Measurements from ENCODE around the gene FBXO5. TPM values are rescaled to one million over a fixed set of nuclear protein-coding genes. Genes with fewer than 3 reads are reported as not detected.
"Not testable (repeated sequence)": the region's sequence is repeated elsewhere in the genome, so short reads cannot be mapped to it uniquely, and the experiment has no call there.

Gene FBXO5
- total RNA-seq, 2 donors from 2014 or later: 3.5 to 4.6 TPM

- intact Hi-C loops (cut with DNase I): no loop called here
- no peak for DNase-seq (ENCODE audit: low spot score)
Observed at GRCh38 chr6:153000243-153000642, 17.4 kb upstream of the FBXO5 start.

GRCh38 chr6:152999538-152999937, 16.7 kb upstream of the FBXO5 start:
- DNase-seq (ENCODE audit: low spot score); intact Hi-C loops (cut with DNase I): not testable (repeated sequence)

DNA sequence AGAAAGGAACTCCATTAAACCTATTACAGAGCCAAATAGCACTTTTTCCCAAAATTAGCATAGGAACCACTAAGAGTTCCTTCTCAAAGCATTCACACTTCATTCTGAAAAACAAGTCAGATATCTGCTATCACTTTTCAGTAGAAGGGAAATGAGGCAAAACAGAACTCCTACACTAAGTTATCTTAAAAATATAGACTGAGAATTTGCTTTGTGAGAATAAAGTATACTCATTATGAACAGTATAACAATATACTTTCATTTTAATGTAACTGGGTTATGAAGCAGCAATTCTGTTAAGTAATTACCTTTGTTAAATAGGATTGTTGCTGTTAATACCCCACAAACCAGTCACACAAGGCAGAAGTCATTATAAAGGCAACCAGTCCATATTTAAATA, 11.0 kb upstream of the FBXO5 start:
- intact Hi-C loops (cut with DNase I): no loop called here

DNA sequence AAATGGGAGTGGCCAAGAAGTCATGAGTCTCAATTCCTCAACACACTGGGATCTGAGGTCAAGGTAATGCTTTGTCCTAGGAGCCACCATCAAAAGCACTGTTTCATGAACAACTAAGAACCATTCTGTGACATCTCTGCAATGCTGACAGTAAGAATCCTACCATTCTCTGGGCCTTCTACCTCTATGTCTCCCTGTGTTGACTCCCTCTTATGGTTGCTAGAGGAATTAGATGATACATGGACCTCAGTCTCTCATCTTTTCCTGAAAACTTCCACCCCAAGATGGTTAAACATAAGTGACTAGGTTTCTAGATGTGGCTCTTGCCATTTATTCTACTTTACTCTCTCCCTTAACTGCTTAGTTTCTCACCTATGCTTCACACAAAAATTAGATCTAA, 10.6 kb upstream of the FBXO5 start:
- intact Hi-C loops (cut with DNase I): no loop called here
- DNase-seq (ENCODE audit: low spot score): no peak

More for the DNA sequence above, 11.0 kb upstream of the FBXO5 start:
- no peak for DNase-seq (ENCODE audit: low spot score)

DNA sequence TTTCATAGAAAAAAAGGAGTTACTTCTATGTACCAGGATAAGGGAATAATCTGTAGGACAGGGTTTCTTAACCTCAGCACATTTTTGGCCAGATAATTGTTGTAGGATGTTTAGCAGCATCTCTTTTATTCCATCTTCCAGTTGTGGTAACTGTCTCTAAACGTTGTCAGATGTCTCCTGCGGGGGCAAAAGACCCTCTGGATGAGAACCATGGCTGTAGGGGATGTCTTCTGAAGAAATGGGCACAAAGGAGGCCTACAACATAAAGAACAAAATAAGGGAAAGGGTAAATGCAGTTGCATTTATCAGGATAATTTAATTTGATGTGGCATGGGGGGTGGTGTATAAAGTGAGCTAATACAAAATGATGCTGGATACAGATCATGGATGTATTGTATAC, 4.1 kb upstream of the FBXO5 start:
- no peak for DNase-seq (ENCODE audit: low spot score)
- intact Hi-C loops (cut with DNase I): no loop called here

- DNase-seq (ENCODE audit: low spot score); intact Hi-C loops (cut with DNase I): not testable (repeated sequence)
Observed at GRCh38 chr6:152985300-152985699, 2.5 kb upstream of the FBXO5 start.

- DNase-seq (ENCODE audit: low spot score): no peak
- intact Hi-C loops (cut with DNase I): no loop called here
Observed at GRCh38 chr6:152984513-152984872, 1.7 kb upstream of the FBXO5 start.

GRCh38 chr6:152983637-152984512, 1.0 kb upstream of the FBXO5 start:
- intact Hi-C loops (cut with DNase I): no loop called here
- peak; percentile 99 for DNase-seq (ENCODE audit: low spot score)

DNA sequence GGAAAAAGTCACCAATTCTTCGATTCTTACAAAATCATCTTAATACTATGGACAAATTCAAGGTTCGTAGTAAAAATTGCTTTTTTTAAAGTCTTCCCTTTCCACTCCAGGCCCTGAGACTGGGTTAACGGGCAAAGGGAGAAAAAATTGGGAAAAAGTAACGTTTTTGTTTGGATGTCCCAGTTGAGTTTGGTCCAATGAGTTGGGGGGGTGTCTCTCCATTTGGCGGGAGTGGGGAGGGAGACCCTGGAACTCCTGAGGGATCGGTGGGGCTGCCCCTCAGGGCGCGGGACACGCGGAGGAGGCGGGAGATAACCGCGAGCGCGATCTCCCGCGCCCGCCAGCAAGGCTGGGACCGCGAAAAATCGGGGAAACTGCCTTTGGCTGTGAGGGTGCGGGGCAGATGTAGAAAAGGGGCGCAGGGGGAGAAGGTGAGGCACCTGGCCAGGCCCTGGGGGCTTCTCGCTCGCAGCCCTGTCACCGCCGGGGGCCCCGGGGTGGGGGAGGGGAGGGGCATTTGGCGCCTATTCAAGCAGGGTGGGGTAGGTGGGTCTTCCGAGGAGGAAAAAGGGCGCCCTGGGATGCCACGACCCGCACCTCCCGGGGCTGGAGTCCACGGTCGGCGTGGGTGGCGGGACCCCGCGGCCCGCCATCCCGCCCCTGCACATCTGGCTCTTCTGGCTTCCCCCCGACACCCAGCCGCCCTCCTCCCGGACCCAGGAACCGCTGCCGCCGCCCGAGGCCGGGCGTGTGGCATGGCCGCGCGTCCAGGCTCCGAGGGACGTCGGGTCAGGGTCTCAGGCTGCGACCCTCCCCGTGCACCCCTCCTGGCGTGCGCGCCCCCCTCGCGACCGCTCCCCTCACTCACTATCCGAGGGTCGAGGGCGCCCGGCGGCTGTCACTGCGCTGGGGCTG, 595 bp downstream of the FBXO5 start:
- DNase-seq (ENCODE audit: low spot score): peak; percentile 83
- intact Hi-C loops (cut with DNase I): no loop called here

GRCh38 chr6:152981219-152981618, 1.6 kb downstream of the FBXO5 start:
- intact Hi-C loops (cut with DNase I): no loop called here
- DNase-seq (ENCODE audit: low spot score): no peak

GRCh38 chr6:152980656-152981055, 2.2 kb downstream of the FBXO5 start:
- intact Hi-C loops (cut with DNase I): no loop called here
- DNase-seq (ENCODE audit: low spot score): no peak

DNA sequence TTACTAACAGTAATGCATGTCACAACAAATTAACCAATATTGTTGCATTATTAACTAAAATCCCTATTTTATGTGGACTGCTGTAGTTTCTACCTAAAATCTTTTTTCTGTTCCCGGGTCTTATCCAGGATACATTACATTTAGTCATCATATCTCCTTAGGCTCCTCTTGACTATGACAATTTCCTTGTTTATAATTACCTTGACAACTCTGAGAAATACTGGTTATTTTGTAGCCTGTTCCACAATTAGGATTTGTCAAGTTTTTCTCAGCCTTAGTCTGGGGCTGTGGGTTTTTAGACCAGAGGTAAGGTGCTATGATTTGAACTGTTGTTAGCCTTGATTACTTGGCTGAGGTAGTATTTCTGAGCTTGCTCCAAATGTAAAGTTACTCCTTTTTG, 3.7 kb downstream of the FBXO5 start:
- DNase-seq (ENCODE audit: low spot score): no peak
- intact Hi-C loops (cut with DNase I): no loop called here

GRCh38 chr6:152978058-152978457, 4.8 kb downstream of the FBXO5 start:
- DNase-seq (ENCODE audit: low spot score): no peak
- intact Hi-C loops (cut with DNase I): no loop called here

GRCh38 chr6:152977556-152977955, 5.3 kb downstream of the FBXO5 start:
- intact Hi-C loops (cut with DNase I): no loop called here
- DNase-seq (ENCODE audit: low spot score): no peak

DNA sequence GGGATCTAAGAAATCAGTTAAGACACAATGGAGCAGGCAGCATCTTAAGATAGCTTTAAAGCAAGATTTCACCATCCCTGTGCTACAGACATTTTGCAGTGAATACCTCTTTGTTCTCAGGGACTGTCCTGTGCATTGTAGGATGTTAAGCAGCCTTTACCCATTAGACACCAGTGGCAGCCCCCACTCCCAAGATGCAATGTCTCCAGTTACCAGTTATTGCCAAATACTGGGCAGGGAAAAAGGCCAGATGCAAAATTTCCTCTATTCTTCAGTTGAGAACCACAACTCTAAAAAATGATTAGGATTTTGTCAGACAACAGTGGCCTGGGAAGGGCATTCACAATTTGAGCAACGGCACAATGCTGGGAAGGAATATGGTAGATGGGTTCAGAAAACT, 6.1 kb downstream of the FBXO5 start:
- intact Hi-C loops (cut with DNase I): no loop called here
- DNase-seq (ENCODE audit: low spot score): no peak

- intact Hi-C loops (cut with DNase I): no loop called here
- DNase-seq (ENCODE audit: low spot score): no peak
Observed at GRCh38 chr6:152975204-152975915, 7.5 kb downstream of the FBXO5 start.

- no peak for DNase-seq (ENCODE audit: low spot score)
- intact Hi-C loops (cut with DNase I): no loop called here
Observed at GRCh38 chr6:152973916-152974315, 8.9 kb downstream of the FBXO5 start.

DNA sequence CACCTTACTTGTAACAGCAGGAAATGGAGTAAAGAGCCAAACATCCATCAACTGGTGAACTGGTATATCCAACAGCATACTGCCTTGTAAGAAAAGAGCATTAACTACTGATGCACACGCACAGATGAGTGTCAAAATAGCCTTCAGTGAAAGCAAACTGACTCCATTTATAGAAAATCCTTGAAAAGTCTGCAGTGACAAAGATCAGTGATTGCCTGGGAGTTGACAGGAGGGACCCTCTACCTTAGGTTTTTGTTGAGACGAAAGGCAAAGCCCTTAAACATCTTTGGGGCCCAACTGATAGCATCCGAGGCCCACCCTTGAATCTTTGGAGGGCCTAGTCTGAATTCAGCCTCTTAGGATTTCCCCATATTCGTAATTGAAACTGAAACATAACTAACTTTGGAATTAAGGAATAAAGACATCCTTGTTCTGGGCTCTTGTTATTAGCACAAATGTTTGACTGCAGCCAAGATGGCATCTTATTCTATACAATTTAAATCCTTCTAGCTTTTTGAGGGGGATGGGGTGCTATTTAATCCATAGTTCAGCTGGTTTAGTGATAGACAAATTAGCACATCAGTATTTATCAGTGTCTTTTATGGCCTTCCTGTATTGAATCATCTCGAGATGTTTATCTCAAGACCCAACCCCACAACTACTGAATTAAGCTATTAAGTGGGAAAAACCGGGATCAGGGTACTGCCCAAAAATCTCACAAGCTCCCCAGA, 13.0 kb downstream of the FBXO5 start:
- intact Hi-C loops (cut with DNase I): no loop called here
- no peak for DNase-seq (ENCODE audit: low spot score)
